Trophoblast cell (in vitro differentiated cells and primary cell): ENCODE measurements around the gene ALKBH5.

Source experiments
- DNase-seq, 2 donors: peaks; one replicate each; pipeline ENCODE4 v3.0.0-alpha.2; 2016
- H2AFZ ChIP-seq: 2 replicates; pipeline ENCODE4 v1.6.1; 2013; ENCODE audit warnings: low read length, moderate library complexity, mild to moderate bottlenecking; ENCODE audit not compliant: insufficient read depth, poor library complexity
- H2AK5ac ChIP-seq: 2 replicates; pipeline ENCODE4 v1.6.1; 2013; ENCODE audit warnings: mild to moderate bottlenecking, low read length
- H2BK120ac ChIP-seq: 2 replicates; pipeline ENCODE4 v1.6.1; 2013; ENCODE audit warnings: low read length, mild to moderate bottlenecking, moderate library complexity; ENCODE audit not compliant: insufficient read depth, poor library complexity
- H2BK12ac ChIP-seq: 2 replicates; pipeline ENCODE4 v1.6.1; 2013; ENCODE audit warnings: mild to moderate bottlenecking, low read length, moderate library complexity
- H2BK5ac ChIP-seq: 2 replicates; pipeline ENCODE4 v1.6.1; 2013; ENCODE audit warnings: low read length, low read depth, moderate library complexity, mild to moderate bottlenecking; ENCODE audit not compliant: poor library complexity
- H3K14ac ChIP-seq: 2 replicates; pipeline ENCODE4 v1.6.1; 2013; ENCODE audit warnings: mild to moderate bottlenecking, low read length
- H3K18ac ChIP-seq: 2 replicates; pipeline ENCODE4 v1.6.1; 2013; ENCODE audit warnings: mild to moderate bottlenecking, low read length
- H3K23ac ChIP-seq: 2 replicates; pipeline ENCODE4 v1.6.1; 2013; ENCODE audit warnings: low read length
- H3K27ac ChIP-seq: 2 replicates; pipeline ENCODE4 v1.5.1; 2013; ENCODE audit warnings: low read depth, mild to moderate bottlenecking, inconsistent platforms, low read length, moderate library complexity
- H3K27me3 ChIP-seq: 2 replicates; pipeline ENCODE4 v1.6.1; 2013; ENCODE audit warnings: inconsistent platforms, mild to moderate bottlenecking, low read length, moderate library complexity; ENCODE audit not compliant: insufficient read depth
- H3K36me3 ChIP-seq, 2 experiments: 1 replicate in 1 of 2; 2 replicates in 1 of 2; pipeline ENCODE4 v1.6.1; 2013; ENCODE audit warnings: low read length in 2 of 2, mild to moderate bottlenecking in 2 of 2, moderate library complexity in 1 of 2; ENCODE audit not compliant: insufficient read depth in 2 of 2, control insufficient read depth in 1 of 2
- H3K4ac ChIP-seq: 2 replicates; pipeline ENCODE4 v1.6.1; 2013; ENCODE audit warnings: low read depth, mild to moderate bottlenecking, low read length, moderate library complexity
- H3K4me1 ChIP-seq, 2 experiments: 1 replicate in 1 of 2; 2 replicates in 1 of 2; pipeline ENCODE4 v1.6.1; 2013; ENCODE audit warnings: low read length in 2 of 2, mild to moderate bottlenecking in 2 of 2, moderate library complexity in 1 of 2; ENCODE audit not compliant: insufficient read depth in 2 of 2, control insufficient read depth in 1 of 2
- H3K4me2 ChIP-seq: 2 replicates; pipeline ENCODE4 v1.6.1; 2013; ENCODE audit warnings: inconsistent platforms, mild to moderate bottlenecking, low read length, moderate library complexity
- H3K4me3 ChIP-seq: 2 replicates; pipeline ENCODE4 v1.5.1; 2013; ENCODE audit warnings: mild to moderate bottlenecking, low read depth, low read length, inconsistent platforms
- H3K79me1 ChIP-seq: one replicate; pipeline ENCODE4 v1.6.1; 2013; ENCODE audit warnings: low read length
- H3K79me2 ChIP-seq: 2 replicates; pipeline ENCODE4 v1.6.1; 2013; ENCODE audit warnings: low read length, mild to moderate bottlenecking; ENCODE audit not compliant: control insufficient read depth, insufficient read depth, poor library complexity
- H3K9ac ChIP-seq: 2 replicates; pipeline ENCODE4 v1.6.1; 2013; ENCODE audit warnings: mild to moderate bottlenecking, low read length
- H3K9me3 ChIP-seq: 2 replicates; pipeline ENCODE4 v1.6.1; 2013; ENCODE audit warnings: low read depth, mild to moderate bottlenecking, control low read depth, inconsistent platforms, low read length; ENCODE audit not compliant: insufficient read depth
- H4K12ac ChIP-seq: 2 replicates; pipeline ENCODE4 v1.6.1; 2013; ENCODE audit warnings: low read depth, mild to moderate bottlenecking, low read length, moderate library complexity
- H4K8ac ChIP-seq: 2 replicates; pipeline ENCODE4 v1.6.1; 2013; ENCODE audit warnings: low read depth, mild to moderate bottlenecking, low read length, moderate library complexity
- H4K91ac ChIP-seq: one replicate; pipeline ENCODE4 v1.6.1; 2013; ENCODE audit warnings: low read depth, mild to moderate bottlenecking, low read length, moderate library complexity
- WGBS: extraction: QIAGEN DNeasy Blood & Tissue Kit; methylation state at CpG from one replicate; pipeline ENCODE4 v1.1.7; 2013; ENCODE audit warnings: missing lambda C conversion rate; ENCODE audit not compliant: insufficient read length, insufficient coverage; ENCODE audit errors: extremely low coverage; 5-methylcytosine and 5-hydroxymethylcytosine counted together

ALKBH5 gene

GRCh38 chr17:18142417-18142816, 41.2 kb upstream of the ALKBH5 start:
- no peak overlapping the region for H3K4me3 ChIP-seq

GRCh38 chr17:18143044-18143936, 40.3 kb upstream of the ALKBH5 start:
- no peak overlapping the region for H2BK120ac ChIP-seq
- H3K27ac ChIP-seq: no peak overlapping the region
- H3K27me3 ChIP-seq: no peaks in the 10 kb centered on the region
- no peak overlapping the region for H4K12ac ChIP-seq
- DNase-seq: no peak
- H3K36me3 ChIP-seq: no peaks in the 10 kb centered on the region
- H2AK5ac ChIP-seq: no peak overlapping the region
- H3K23ac ChIP-seq: no peak overlapping the region
- peaks cover 8 to 12% of the 10 kb centered on the region in 2 experiments for H3K4me1 ChIP-seq
- H3K4me3 ChIP-seq: no peak overlapping the region
- H2BK5ac ChIP-seq: no peak overlapping the region
- H4K91ac ChIP-seq: no peak overlapping the region
- H2AFZ ChIP-seq: no peak overlapping the region
- H4K8ac ChIP-seq: no peak overlapping the region
- no peaks in the 10 kb centered on the region for H3K79me1 ChIP-seq
- peaks cover 4% of the 10 kb centered on the region for H3K9me3 ChIP-seq
- H3K4ac ChIP-seq: no peak overlapping the region
- no peak overlapping the region for H3K14ac ChIP-seq
- H3K79me2 ChIP-seq: no peaks in the 10 kb centered on the region
- no peak overlapping the region for H3K9ac ChIP-seq
- no peak overlapping the region for H2BK12ac ChIP-seq
- WGBS: no CpG with 5 or more reads among the region's 18 CpGs
- no peak overlapping the region for H3K18ac ChIP-seq
- H3K4me2 ChIP-seq: no peak overlapping the region

More at GRCh38 chr17:18142417-18142816, 41.2 kb upstream of the ALKBH5 start:
- no peak overlapping the region for H3K9ac ChIP-seq
- H2BK5ac ChIP-seq: no peak overlapping the region
- H3K4me1 ChIP-seq: peaks cover 8 to 12% of the 10 kb centered on the region in 2 experiments
- no peak overlapping the region for H3K23ac ChIP-seq
- WGBS: no CpG with 5 or more reads among the region's 3 CpGs
- H3K4ac ChIP-seq: no peak overlapping the region
- no peak overlapping the region for H2AK5ac ChIP-seq
- no peak overlapping the region for H3K27ac ChIP-seq
- no peak overlapping the region for H2BK12ac ChIP-seq
- no peak for DNase-seq
- H3K79me2 ChIP-seq: no peaks in the 10 kb centered on the region
- H2AFZ ChIP-seq: no peak overlapping the region
- H4K12ac ChIP-seq: no peak overlapping the region
- H3K4me2 ChIP-seq: no peak overlapping the region
- H3K79me1 ChIP-seq: no peaks in the 10 kb centered on the region
- H3K14ac ChIP-seq: no peak overlapping the region
- H3K9me3 ChIP-seq: peaks cover 4% of the 10 kb centered on the region
- no peak overlapping the region for H4K91ac ChIP-seq
- no peaks in the 10 kb centered on the region for H3K27me3 ChIP-seq
- H2BK120ac ChIP-seq: no peak overlapping the region
- H3K18ac ChIP-seq: no peak overlapping the region
- no peaks in the 10 kb centered on the region for H3K36me3 ChIP-seq
- no peak overlapping the region for H4K8ac ChIP-seq

GRCh38 chr17:18144261-18144660, 39.4 kb upstream of the ALKBH5 start:
- Histone ChIP-seq H2AK5ac (no peak overlapping the region), H3K14ac (no peak overlapping the region), H3K4ac (no peak overlapping the region), H3K79me2 (no peaks in the 10 kb centered on the region), H4K12ac (no peak overlapping the region), H2BK12ac (no peak overlapping the region), H3K23ac (no peak overlapping the region), H3K27ac (no peak overlapping the region), H3K18ac (no peak overlapping the region), H2BK120ac (no peak overlapping the region), H3K4me3 (no peak overlapping the region), H4K91ac (no peak overlapping the region), H3K4me2 (no peak overlapping the region), H3K9me3 (peaks cover 4% of the 10 kb centered on the region), H3K9ac (no peak overlapping the region), H2BK5ac (no peak overlapping the region), H4K8ac (no peak overlapping the region), H3K27me3 (no peaks in the 10 kb centered on the region), H3K4me1 (peaks cover 8 to 12% of the 10 kb centered on the region in 2 experiments), H3K36me3 (no peaks in the 10 kb centered on the region), H3K79me1 (no peaks in the 10 kb centered on the region), H2AFZ (no peak overlapping the region)
- DNase-seq: no peak
- WGBS: no CpG with 5 or more reads among the region's 4 CpGs

- Histone ChIP-seq H2BK120ac (no peak overlapping the region), H4K8ac (no peak overlapping the region), H3K4me3 (no peak overlapping the region), H3K9ac (no peak overlapping the region), H2BK5ac (no peak overlapping the region), H3K9me3 (peaks cover 4% of the 10 kb centered on the region), H2BK12ac (no peak overlapping the region), H3K79me2 (no peaks in the 10 kb centered on the region), H3K27ac (no peak overlapping the region), H3K79me1 (no peaks in the 10 kb centered on the region), H3K27me3 (no peaks in the 10 kb centered on the region), H4K12ac (no peak overlapping the region), H3K18ac (no peak overlapping the region), H2AFZ (no peak overlapping the region), H3K36me3 (no peaks in the 10 kb centered on the region), H4K91ac (no peak overlapping the region), H2AK5ac (no peak overlapping the region), H3K4me2 (no peak overlapping the region), H3K4me1 (peaks cover 3 to 7% of the 10 kb centered on the region in 2 experiments), H3K4ac (no peak overlapping the region), H3K14ac (no peak overlapping the region), H3K23ac (no peak overlapping the region)
- WGBS: no CpG with 5 or more reads among the region's 1 CpG
- DNase-seq: no peak
Observed at GRCh38 chr17:18144855-18145254, 38.8 kb upstream of the ALKBH5 start.
